Measurements from ENCODE around the gene BNIP3. TPM values are rescaled to one million over a fixed set of nuclear protein-coding genes. Genes with fewer than 3 reads are reported as not detected.

The BNIP3 gene
- total RNA-seq, 1 donor, result 8.1 TPM

GRCh38 chr10:131979821-131980270 lies 1.9 kb downstream of the BNIP3 start:
- DNase-seq (ENCODE audit: low read depth in 2 of 3, low spot score in 2 of 3), result no peak

- DNase-seq (ENCODE audit: low read depth in 2 of 3, low spot score in 2 of 3), result no peak
Measured at GRCh38 chr10:131979336-131979735, 2.4 kb downstream of the BNIP3 start.

GRCh38 chr10:131978851-131979250 lies 2.9 kb downstream of the BNIP3 start:
- no peak for DNase-seq (ENCODE audit: low read depth in 2 of 3, low spot score in 2 of 3)

- DNase-seq (ENCODE audit: low read depth in 2 of 3, low spot score in 2 of 3), result no peak
Measured at GRCh38 chr10:131978366-131978765, 3.4 kb downstream of the BNIP3 start.

GRCh38 chr10:131977323-131978096 lies 4.2 kb downstream of the BNIP3 start:
- DNase-seq (ENCODE audit: low read depth in 2 of 3, low spot score in 2 of 3), result no peak

- DNase-seq (ENCODE audit: low read depth in 2 of 3, low spot score in 2 of 3), result no peak
Measured at GRCh38 chr10:131975796-131976195, 5.9 kb downstream of the BNIP3 start.

GRCh38 chr10:131975003-131975402 lies 6.7 kb downstream of the BNIP3 start:
- DNase-seq (ENCODE audit: low read depth in 2 of 3, low spot score in 2 of 3), result no peak

GRCh38 chr10:131974034-131974817 lies 7.5 kb downstream of the BNIP3 start:
- DNase-seq (ENCODE audit: low read depth in 2 of 3, low spot score in 2 of 3), result no peak

- DNase-seq (ENCODE audit: low read depth in 2 of 3, low spot score in 2 of 3), result no peak
Measured at GRCh38 chr10:131973160-131973951, 8.4 kb downstream of the BNIP3 start.

- no peak for DNase-seq (ENCODE audit: low read depth in 2 of 3, low spot score in 2 of 3)
Measured at GRCh38 chr10:131972474-131973071, 9.2 kb downstream of the BNIP3 start.

GRCh38 chr10:131971591-131971990 lies 10.1 kb downstream of the BNIP3 start:
- no peak for DNase-seq (ENCODE audit: low read depth in 2 of 3, low spot score in 2 of 3)

GRCh38 chr10:131970946-131971345 lies 10.8 kb downstream of the BNIP3 start:
- DNase-seq (ENCODE audit: low read depth in 2 of 3, low spot score in 2 of 3), result no peak

- DNase-seq (ENCODE audit: low read depth in 2 of 3, low spot score in 2 of 3), result no peak
Measured at GRCh38 chr10:131968949-131969348, 12.8 kb downstream of the BNIP3 start.

GRCh38 chr10:131964298-131964697 lies 17.4 kb downstream of the BNIP3 start:
- no peak for DNase-seq (ENCODE audit: low read depth in 2 of 3, low spot score in 2 of 3)

- no peak for DNase-seq (ENCODE audit: low read depth in 2 of 3, low spot score in 2 of 3)
Measured at GRCh38 chr10:131963811-131964210, 17.9 kb downstream of the BNIP3 start.

- no peak for DNase-seq (ENCODE audit: low read depth in 2 of 3, low spot score in 2 of 3)
Measured at GRCh38 chr10:131963350-131963749, 18.4 kb downstream of the BNIP3 start.

- DNase-seq (ENCODE audit: low read depth in 2 of 3, low spot score in 2 of 3), result no peak
Measured at GRCh38 chr10:131961777-131962662, 19.7 kb downstream of the BNIP3 start.

- DNase-seq (ENCODE audit: low read depth in 2 of 3, low spot score in 2 of 3), result no peak
Measured at GRCh38 chr10:131961047-131961776, 20.5 kb downstream of the BNIP3 start.

GRCh38 chr10:131960631-131961046 lies 21.1 kb downstream of the BNIP3 start:
- DNase-seq (ENCODE audit: low read depth in 2 of 3, low spot score in 2 of 3), result no peak

Measured in hematopoietic multipotent progenitor cell (in vitro differentiated cells).